Renal cortical epithelial cell (primary cell): ENCODE data around the gene PPP2R5B. TPM values are rescaled to one million over a fixed set of nuclear protein-coding genes. Genes with fewer than 3 reads are reported as not detected.

Experiments
- DNase-seq: peaks from one replicate; pipeline ENCODE4 v3.0.0-alpha.2; 2011; ENCODE audit warnings: low read depth
- total RNA-seq: library from RNA; depleted of rRNA; stranded (reverse); fragments of >200 nt; gene quantifications from 2 replicates; pipeline ENCODE4 v1.2.3, GENCODE V29; 2014

Gene PPP2R5B
- total RNA-seq, 1 donor from 2014 or later, result 21.7 TPM

DNA sequence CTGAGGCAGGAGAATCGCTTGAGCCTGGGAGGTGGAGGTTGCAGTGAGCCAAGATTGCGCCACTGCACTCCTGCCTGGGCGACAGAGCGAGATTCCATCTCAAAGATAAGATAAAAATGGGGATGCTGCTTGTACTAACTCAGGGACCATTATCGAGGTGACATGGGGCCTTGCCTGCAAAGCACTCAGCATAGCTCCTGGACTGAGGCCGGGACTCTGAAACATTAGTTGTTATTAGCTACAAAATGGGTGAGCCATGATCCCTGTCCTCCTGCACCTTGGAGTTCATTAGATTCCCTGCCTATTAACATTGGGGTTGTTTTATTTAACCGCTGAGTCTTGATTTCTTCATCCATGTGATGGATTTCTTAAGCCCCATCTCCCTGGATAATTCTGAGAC, 5.1 kb downstream of the PPP2R5B start:
- DNase-seq, result no peak

DNA sequence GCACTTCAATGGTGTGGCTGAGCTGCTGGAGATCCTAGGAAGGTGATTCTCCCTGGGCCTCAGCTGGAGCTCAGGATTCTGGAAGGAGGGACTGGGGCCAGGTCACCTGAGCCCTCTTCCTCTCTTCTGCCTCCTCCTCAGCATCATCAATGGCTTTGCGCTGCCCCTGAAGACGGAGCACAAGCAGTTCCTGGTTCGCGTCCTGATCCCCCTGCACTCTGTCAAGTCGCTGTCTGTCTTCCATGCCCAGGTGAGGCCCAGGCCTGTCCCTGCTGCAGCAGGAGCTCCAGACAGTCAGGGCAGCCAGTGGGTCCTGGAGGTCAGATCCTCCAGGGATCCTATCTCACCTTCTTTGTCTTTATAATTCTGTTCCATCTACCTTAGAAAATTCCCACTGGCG, 5.9 kb downstream of the PPP2R5B start:
- DNase-seq, result no peak

DNA sequence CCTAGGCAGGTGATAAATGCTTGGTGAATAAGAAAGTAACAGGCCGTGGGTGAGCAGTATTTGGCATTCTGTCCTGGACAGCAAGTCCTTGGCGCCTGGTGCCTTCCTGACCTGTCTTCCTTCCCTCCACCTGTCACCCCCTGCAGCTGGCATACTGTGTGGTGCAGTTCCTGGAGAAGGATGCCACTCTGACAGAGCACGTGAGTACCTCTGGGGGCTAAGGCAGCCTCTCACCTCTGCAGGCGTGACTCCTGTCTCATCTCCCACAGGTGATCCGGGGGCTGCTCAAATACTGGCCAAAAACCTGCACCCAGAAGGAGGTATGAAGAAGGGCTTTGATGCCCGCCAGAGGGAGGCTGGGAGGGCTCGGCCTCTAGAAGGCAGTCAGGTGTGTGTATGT, 6.8 kb downstream of the PPP2R5B start:
- DNase-seq, result no peak

DNA sequence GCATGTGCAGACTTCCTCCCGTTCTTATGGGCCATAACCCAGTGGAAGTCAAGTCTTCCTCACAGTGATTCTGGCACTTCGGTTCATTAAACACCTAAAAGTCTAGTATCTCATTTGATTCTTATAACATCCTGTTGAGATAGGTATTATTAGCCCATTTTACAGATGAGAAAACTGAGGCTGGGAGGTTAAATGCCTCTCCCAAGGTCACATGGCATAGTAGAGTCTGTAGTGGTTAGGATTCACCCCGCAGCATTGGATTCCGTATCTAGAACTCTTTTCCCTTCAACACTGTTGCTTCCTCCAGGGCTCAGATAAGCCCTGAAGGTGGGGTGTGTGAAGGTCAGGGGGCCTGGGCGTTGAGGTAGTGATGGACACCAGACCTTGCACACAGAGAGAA, 7.8 kb downstream of the PPP2R5B start:
- no peak for DNase-seq

DNA sequence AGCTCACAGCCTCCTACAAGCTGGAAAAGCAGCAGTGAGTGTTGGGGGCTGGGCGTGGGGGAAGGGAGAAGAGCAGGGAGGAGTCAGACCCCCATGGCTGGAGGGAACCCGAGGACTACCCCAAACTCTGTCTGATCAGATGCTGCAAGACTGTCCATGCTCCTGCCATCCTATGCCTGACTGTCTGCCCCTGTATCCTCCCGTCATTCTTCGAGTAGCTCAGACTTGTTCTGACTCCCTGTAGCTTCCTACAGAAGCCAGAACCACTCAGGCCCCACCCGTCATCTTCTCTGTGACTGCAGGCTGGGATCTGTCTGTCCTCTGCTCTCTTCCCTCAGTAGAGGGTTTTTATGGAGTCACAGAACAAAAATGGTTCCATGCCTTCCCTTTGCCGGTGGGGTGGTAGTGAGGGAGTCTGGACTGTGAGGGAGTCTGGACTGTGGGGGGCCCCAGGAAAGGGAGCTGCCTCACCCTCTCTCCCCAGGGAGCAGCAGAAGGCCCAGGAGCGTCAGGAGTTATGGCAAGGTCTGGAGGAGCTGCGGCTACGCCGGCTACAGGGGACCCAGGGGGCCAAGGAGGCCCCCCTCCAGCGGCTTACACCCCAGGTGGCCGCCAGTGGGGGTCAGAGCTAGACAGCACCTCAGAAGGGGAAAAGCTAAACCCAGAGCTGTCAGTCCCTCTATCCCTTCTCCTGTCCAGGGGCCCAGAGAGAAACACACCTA, 8.9 kb downstream of the PPP2R5B start:
- DNase-seq, result no peak

DNA sequence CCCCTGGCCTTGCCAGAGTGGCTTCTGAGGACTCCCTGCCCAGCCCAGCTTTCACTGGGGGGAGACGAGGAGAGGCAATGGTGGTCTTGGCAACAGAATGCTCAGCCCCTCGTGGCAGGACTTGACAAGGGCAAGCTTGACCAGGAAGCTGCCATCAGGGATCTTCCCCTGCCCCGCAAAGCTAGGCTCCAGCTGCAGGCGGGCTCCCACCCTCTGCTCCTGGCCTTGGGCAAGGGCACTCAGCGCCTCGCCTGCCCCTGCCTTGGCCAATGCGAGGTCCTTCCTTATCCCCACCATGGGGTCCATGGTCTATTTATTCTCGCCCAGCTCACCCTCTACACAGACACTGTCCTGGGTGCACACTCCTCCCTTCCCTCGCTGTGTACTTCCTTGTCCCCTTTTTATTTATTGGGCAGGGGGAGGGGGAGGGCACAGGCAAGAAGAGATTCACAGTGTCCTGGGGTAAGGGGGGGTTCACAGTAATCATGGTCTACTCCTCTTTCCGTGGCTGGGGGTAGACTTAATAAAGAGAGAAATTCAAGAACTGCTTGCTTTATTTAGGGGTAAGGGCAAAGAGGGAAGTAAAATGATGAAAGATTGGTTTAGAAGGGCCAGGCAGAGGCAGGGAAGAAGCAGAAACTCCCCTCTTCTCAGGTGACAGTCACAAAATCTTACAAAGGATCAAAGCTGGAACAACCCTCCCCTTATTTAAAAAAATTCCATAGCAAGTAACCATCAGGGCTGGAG, 9.6 kb downstream of the PPP2R5B start:
- no peak for DNase-seq

DNA sequence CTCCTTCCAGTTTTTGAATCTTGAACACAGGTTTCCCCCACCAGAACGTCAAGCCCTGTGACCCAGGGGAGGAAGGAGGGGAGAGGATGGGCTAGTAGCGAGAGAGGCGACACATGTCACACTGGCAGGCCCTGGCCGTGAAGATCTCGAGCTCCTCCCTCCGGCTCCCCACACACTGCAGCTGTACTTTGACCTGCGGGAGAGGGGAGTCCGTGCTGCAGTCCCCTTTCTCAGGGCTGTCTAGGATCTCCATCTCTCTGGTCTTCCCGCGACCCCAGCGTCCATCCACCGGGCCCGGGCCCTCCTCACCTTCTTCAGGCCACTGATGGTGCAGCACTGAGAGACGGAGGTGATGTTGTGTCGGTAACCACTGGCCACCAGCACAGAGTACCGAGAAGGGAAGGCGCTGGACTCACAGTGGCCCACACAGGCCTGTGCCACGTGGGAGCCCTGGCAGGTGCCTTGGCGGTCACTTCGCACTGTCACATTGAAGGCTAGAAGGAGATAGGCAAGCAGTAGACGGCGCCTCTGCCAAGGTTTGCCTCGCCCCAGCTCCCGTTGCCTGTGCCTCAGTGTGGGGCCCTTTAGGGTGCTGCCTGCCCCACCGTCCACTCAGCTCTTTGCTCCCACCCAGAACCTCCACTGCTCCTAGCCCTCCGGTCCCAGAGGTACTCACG, 10.3 kb downstream of the PPP2R5B start:
- DNase-seq, result no peak

DNA sequence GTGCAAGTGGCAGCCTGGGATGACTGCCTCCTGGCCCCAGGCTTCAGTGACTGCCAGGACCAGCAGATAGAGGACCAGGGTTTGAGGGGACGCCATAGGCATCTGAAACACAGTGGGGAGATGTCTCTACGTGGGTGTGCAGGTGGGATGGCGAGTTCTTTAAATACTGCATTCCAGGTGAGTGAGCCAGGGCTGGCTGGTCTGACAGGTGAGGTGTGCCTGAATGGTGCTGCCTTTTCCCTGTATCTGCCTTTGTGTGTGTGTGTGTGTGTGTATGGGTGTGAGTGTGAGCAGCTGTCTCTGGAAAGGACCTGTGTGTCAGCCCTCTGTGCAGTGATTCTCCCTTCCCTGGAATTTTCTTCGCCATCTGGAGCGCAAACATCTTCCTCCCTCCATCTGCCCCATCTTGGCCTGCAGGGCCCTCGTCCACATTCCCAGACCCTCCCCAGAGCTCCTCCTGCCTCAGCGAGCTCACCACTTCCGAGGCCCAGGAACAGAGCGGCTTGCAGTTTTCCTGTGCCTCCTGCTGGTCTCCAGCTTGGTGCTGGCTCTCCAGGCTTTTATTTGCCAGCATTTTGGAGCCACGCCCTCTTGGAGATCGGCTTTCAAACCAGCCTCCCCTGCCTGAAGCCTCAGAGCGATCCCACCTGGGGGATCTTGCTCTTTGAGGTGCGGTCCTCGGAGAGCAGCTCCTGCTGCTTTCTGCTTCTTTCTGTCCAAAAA, 11.0 kb downstream of the PPP2R5B start, which contains the start of gene GPHA2:
Gene GPHA2 (minus strand): TSS at position 535 of the 723 bp plus-strand sequence. CDS start 433 bp downstream, at position 102.
- no peak for DNase-seq

DNA sequence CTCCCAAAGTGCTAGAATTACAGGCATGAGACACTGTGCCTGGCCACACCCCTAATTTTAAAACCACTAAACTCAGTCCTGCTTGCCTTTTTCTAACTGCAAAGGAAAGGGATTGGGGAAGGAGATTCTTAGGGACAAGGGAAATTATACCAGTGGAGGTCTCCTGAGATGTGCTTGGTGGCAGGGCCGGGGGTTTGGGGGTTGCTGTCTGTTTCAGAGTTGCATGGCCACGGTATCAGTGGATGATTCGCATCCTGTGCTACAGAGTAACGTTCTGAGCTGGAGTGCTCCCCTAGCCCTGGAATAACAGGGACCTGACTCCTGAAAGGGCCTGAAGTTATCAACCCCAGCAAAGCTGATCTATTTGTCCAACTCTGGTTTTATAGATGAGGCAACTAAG, 12.1 kb downstream of the PPP2R5B start:
- DNase-seq, result no peak

DNA sequence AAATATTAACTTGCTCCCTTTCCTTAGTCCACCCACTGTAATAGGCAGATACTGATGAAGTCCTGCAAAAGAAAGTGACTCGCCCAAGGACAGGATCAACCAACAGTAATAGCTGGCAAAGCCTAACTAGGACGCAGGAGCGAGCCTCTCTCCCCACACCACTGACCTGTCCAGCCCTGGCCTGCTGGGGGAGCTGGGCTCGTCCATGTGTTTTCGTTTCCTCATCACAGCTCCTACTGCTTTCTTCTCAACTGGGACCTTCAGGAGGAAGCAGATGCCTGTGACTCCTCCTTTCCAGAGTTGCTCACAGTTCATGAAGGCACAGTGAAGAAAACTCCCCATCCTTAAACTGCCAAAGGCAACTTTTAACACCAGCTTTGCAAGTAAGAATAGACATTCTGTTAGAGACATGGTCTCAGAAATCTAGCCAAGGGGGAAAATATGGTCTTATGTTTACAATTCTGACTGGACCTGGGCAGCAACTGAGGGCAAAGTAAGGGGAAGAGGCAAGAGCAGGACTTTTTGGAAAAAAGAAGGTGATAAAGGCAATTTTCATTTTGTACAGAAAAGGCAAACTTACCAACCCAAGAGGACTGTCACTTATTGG, 22.8 kb downstream of the PPP2R5B start:
- peak; percentile 11 for DNase-seq

DNA sequence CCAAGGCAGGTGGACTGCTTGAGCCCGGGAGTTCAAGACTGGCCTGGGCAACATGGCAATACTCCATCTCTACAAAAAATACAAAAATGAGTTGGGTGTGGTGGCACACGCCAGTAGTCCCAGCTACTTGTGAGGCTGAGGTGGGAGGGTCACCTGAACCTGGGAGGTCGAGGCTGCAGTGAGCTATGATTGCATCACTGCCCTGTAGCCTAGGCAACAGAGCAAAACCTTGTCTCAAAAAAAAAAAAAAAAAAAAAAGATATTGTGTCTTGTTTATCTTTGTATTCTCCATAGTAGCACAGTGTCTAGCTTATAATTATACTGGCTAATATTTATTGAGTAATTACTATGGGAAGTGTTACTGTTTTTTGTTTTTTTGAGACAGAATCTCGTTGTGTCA, 27.0 kb downstream of the PPP2R5B start:
- peak; percentile 8 for DNase-seq

DNA sequence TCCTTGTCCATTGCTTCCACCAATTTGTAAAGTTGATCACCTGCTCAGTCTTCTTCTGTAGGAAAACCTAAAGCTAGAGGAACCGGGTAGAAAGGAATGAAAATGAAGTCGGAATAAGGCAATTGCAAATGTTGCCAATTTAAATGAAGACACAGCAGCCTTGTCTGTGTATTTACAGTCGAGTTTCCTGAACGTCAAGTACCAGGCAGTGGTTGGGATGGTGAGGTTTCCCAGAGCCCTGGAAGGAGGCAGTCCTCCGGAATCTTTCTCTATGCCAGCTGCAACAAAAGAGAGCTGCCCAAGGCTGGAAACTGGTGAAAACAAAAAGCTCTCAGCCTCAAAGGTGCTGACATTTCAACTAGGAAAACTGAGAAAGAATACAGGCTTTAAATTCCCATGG, 29.7 kb downstream of the PPP2R5B start:
- DNase-seq, result no peak

DNA sequence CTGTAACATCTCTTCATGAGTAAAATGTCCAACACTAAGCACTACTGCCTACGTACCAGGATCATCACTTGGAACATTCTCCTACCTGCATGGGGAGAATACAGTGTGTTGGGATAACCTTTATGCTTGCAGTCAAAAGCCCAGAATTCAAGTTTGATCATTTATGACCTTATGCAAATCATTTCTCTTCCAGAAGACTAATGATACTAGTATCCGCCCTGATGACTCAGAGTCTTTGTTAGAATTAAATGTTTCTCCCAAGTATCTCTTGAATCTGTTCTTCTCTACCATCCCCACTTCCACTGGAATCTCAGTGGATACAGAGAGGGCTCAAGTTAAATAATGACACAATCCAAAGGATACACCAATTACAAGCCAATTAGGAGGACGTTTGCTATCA, 35.0 kb downstream of the PPP2R5B start:
- DNase-seq, result no peak

DNA sequence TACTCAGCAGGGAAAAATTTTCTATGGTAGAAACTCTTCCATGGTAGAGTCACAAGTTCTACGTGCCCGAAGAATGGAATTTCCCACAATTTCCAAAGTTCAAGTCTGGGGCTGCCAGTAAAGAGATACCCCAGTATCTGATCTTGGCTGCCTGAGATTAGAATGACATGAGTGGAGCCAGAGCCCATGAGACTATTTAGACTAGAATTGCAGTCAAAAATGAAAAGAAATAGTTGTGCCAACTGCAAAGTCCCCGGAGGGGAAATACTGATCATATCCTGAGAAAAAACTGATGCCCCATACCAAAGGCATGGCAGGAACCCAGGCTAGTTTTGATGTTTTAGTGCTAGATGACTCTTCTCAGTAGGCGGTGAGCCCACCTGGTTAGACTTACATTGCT, 36.2 kb downstream of the PPP2R5B start:
- DNase-seq, result no peak

DNA sequence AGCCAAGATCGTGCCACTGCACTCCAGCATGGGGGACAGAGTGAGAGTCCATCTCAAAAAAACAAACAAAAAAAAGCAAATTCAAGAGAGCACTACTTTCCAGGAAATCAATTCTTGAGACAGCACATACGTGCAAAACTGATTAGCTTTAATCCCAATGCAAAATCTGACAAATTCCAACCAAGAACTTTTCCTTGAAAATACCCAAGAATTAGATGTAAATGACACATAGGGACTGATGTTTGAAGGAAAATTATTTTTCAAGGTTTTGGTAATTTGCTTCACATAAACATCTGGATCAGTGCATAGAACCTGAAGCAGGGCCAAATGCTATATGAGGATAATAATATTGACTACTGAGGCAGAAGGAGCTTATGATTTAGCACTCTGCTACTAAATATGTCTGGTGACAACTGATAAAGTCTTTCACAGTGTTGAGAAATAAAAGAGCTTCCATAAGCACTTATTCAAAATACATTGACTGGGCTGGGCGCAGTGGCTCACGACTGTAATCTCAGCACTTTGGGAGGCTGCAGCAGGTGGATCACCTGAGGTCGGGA, 38.7 kb downstream of the PPP2R5B start:
- no peak for DNase-seq

DNA sequence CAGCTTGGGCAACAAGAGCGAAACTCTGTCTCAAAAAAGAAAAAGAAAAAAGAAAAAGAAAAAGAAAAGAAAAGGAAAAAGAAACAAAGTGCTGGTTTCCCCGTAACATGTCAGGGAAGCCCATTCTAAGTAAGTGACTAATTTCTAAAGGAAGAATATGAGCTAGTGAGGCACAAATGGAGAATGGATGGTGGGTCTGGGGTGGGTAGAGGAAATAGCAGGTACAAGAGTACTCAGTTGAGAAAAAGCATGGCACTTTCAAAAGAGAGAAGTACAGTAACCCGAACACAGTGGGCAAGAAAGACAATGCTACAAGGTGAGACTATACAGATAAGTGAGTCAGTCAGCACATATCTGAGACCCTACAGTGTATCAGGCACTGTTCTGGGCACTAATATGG, 42.9 kb downstream of the PPP2R5B start:
- DNase-seq, result no peak

DNA sequence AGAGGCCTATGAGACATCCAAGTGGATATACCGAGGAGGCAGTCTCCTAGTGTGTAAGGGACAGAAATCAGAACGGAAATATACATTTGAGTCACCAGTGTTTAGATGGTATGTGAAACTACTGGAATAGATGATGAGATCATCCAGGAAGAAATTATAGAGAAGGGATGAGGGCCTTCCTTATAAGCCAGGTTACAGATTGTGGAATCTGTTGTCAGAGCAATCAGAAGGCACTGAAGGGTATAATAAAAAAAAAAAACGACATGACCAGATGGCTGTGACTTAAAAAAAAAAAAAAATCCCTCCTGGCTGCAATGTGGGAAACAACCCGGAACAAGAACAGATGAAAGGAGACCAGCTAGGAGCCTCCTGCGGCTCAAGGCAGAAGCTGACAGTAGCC, 44.7 kb downstream of the PPP2R5B start:
- DNase-seq, result peak; percentile 50

DNA sequence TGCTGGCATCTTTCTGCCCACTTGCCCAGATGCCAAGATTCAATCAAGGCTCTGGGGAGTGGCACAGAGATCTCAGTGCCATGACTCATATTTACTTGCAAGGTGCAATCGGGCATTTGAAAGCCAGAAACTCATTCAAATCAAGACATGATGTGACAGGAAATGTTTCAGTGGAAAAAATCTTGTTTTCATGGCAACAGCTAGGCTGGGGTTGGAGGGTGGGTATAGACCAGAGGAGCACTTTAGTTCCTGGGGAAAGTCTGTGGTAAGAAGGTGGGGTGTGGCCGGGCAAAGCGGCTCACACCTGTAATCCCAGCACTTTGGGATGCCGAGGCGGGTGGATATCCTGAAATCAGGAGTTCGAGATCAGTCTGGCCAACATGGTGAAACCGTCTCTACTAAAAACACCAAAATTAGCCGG, 46.3 kb downstream of the PPP2R5B start:
- DNase-seq, result peak; percentile 77

DNA sequence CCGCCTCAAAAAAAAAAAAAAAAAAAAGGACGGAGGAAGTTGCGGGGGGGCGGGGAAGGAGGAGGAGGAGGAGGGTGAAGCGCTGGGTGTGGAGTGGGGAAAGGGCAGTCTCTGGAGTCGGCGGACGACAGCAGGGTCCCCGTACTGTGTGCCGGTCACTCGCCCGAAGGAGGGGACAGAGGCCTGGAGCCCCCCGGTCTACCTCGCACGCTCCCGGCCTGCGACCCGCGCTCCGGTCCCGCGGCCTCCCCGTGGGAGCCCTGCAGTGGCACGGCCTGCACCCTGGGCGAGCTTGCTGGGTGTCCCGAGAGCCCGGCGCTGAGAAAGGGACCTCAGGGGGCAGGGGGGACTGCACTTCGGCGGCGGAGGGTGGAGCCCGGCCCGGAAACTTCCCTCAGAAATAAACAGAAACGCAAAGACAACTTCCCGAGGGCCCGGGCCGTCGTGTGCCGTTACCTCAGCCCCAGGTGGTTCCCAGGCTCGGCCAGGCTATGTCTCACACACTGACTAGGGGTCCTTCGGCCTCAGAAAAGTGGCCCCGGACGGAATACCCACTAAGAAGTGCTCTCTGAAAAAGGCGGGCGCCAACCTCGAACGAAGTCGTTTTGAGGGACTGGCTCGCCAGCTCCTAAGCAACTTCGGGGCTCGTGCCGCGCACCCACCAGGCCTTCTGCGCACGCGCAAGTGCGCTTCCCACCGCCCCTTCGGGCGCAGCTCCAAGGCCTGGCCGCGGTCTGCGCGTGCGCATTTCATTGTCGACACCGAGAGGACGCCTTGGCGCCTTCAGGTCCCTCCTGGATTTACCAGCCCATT, 47.1 kb downstream of the PPP2R5B start, which contains the start of gene MAJIN:
Gene MAJIN (minus strand): TSS at position 688 of the 813 bp plus-strand sequence. CDS start 12,703 bp downstream, outside the sequence.
- peak; percentile 56 for DNase-seq

DNA sequence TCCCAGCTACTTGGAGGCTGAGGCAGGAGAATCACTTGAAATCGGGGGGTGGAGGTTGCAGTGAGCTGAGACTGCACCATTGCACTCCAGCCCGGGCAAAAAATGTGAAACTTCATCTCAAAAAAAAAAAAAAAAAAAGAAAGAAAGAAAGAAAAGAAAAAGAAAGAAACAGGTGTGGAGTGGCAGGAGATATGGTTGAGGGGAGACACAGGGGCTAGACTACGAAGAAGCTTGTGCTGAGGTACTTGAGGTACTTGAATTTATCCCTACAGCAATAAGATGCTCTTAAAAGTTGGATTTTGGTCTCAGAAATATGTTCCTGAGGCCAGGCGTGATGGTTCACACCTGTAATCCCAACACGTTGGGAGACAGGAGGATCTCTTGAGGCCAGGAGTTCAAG, 49.6 kb downstream of the PPP2R5B start:
- no peak for DNase-seq
